Central memory CD8-positive, alpha-beta T cell (primary cell): ENCODE results near the gene ATP10B.

Experiments used
- ATAC-seq: fragments of 150-1000 bp; cut with Tn5 transposase; replicated peaks from 2 replicates; pipeline ENCODE4 v1.10.0; 2022; ENCODE audit warnings: mild to moderate bottlenecking, moderate FRiP score, moderate number of reproducible peaks; ENCODE audit not compliant: poor library complexity, severe bottlenecking; ENCODE audit errors: extremely low read depth
- DNase-seq, 2 donors: peaks; one replicate each; pipeline ENCODE4 v3.0.0; 2021; ENCODE audit warnings: low spot score in 2 of 2
- H3K27ac Mint-ChIP-seq: one replicate; pipeline ENCODE4 v1.8.0; 2022; ENCODE audit warnings: low read depth, mild to moderate bottlenecking, moderate library complexity, mixed read lengths
- H3K27me3 Mint-ChIP-seq: one replicate; pipeline ENCODE4 v1.8.0; 2022; ENCODE audit warnings: mixed read lengths
- H3K36me3 Mint-ChIP-seq: one replicate; pipeline ENCODE4 v1.8.0; 2022; ENCODE audit warnings: mild to moderate bottlenecking, moderate library complexity, mixed read lengths; ENCODE audit not compliant: insufficient read depth
- H3K4me1 Mint-ChIP-seq: one replicate; pipeline ENCODE4 v1.8.0; 2022; ENCODE audit warnings: mixed read lengths
- H3K4me3 Mint-ChIP-seq: one replicate; pipeline ENCODE4 v1.8.0; 2022; ENCODE audit warnings: mild to moderate bottlenecking, moderate library complexity, mixed read lengths
- H3K9me3 Mint-ChIP-seq: one replicate; pipeline ENCODE4 v1.8.0; 2022; ENCODE audit warnings: mixed read lengths

Gene ATP10B

GRCh38 chr5:160514191-160514590 lies 337.8 kb downstream of the ATP10B start:
- Mint-ChIP-seq H3K4me3 (no peak overlapping the region), H3K27me3 (peaks cover 15% of the 10 kb centered on the region), H3K36me3 (peaks cover 4% of the 10 kb centered on the region), H3K27ac (no peak overlapping the region), H3K4me1 (no peaks in the 10 kb centered on the region), H3K9me3 (no peaks in the 10 kb centered on the region)
- DNase-seq (no peak), ATAC-seq (no peak)

GRCh38 chr5:160513485-160513884 lies 338.5 kb downstream of the ATP10B start:
- H3K27me3 Mint-ChIP-seq: peaks cover 15% of the 10 kb centered on the region
- H3K9me3 Mint-ChIP-seq: no peaks in the 10 kb centered on the region
- no peak overlapping the region for H3K4me3 Mint-ChIP-seq
- peaks cover 7% of the 10 kb centered on the region for H3K4me1 Mint-ChIP-seq
- no peak overlapping the region for H3K27ac Mint-ChIP-seq
- H3K36me3 Mint-ChIP-seq: peaks cover 6% of the 10 kb centered on the region
- ATAC-seq (no peak), DNase-seq (no peak)
